MM.1S (cell line): ENCODE data around the gene MEGF11.

Experiments
- DNase-seq: peaks from one replicate; pipeline ENCODE4 v3.0.0-alpha.2; 2015
- H2AFZ ChIP-seq: fragments of 300-600 bp; sonication (generic); 2 replicates; pipeline ENCODE4 v1.6.0; 2016; ENCODE audit warnings: antibody characterized with exemption, low read length
- H3F3A ChIP-seq: fragments of 300-600 bp; sonication (generic); 2 replicates; pipeline ENCODE4 v1.6.1; 2016; ENCODE audit warnings: mild to moderate bottlenecking, antibody characterized with exemption, low read length, moderate library complexity, mixed read lengths; ENCODE audit not compliant: insufficient read depth
- H3K27ac ChIP-seq: fragments of 300-600 bp; sonication (generic); 2 replicates; pipeline ENCODE4 v1.5.1; 2016; ENCODE audit warnings: mild to moderate bottlenecking, low read length
- H3K27me3 ChIP-seq: fragments of 300-600 bp; sonication (generic); replicated peaks from 2 replicates; pipeline ENCODE4 v1.6.0; 2016; ENCODE audit warnings: low read length; ENCODE audit not compliant: insufficient read depth
- H3K36me3 ChIP-seq: fragments of 300-600 bp; sonication (generic); replicated peaks from 2 replicates; pipeline ENCODE4 v1.6.1; 2016; ENCODE audit warnings: mild to moderate bottlenecking, low read length, mixed read lengths; ENCODE audit not compliant: insufficient read depth
- H3K4me1 ChIP-seq: fragments of 300-600 bp; sonication (generic); 2 replicates; pipeline ENCODE4 v1.6.1; 2016; ENCODE audit warnings: low read length, mixed read lengths
- H3K4me2 ChIP-seq: fragments of 300-600 bp; sonication (generic); 2 replicates; pipeline ENCODE4 v1.6.0; 2016; ENCODE audit warnings: low read depth, low read length
- H3K4me3 ChIP-seq: fragments of 300-600 bp; sonication (generic); 2 replicates; pipeline ENCODE4 v1.5.1; 2016; ENCODE audit warnings: low read length, mixed read lengths
- H3K79me2 ChIP-seq: fragments of 300-600 bp; sonication (generic); 2 replicates; pipeline ENCODE4 v1.6.1; 2016; ENCODE audit warnings: mixed run types, low read length, mixed read lengths
- H3K9ac ChIP-seq: fragments of 300-600 bp; sonication (generic); 2 replicates; pipeline ENCODE4 v1.6.1; 2016; ENCODE audit warnings: low read length, mixed read lengths
- H3K9me2 ChIP-seq: fragments of 300-600 bp; sonication (generic); replicated peaks from 2 replicates; pipeline ENCODE4 v1.6.1; 2016; ENCODE audit warnings: mild to moderate bottlenecking, low read length, mixed read lengths; ENCODE audit not compliant: insufficient read depth
- H3K9me3 ChIP-seq: fragments of 300-600 bp; sonication (generic); replicated peaks from 2 replicates; pipeline ENCODE4 v1.6.1; 2016; ENCODE audit warnings: mild to moderate bottlenecking, low read length, mixed read lengths; ENCODE audit not compliant: insufficient read depth
- H4K20me1 ChIP-seq: fragments of 300-600 bp; sonication (generic); 2 replicates; pipeline ENCODE4 v1.6.1; 2016; ENCODE audit warnings: mild to moderate bottlenecking, low read length, moderate library complexity, mixed read lengths; ENCODE audit not compliant: insufficient read depth
- EZH2 ChIP-seq: fragments of 300-600 bp; sonication (generic); optimal IDR thresholded peaks from 2 replicates; pipeline ENCODE3; 2017; ENCODE audit warnings: low read depth, mild to moderate bottlenecking, antibody characterized with exemption, low read length, mixed read lengths
- EZH2phosphoT487 ChIP-seq: fragments of 300-600 bp; sonication (generic); IDR thresholded peaks from 2 replicates; pipeline ENCODE4 v1.6.1; 2018; ENCODE audit warnings: antibody characterized with exemption, low read length
- TF ChIP-seq, protein P1 (sequence below): fragments of 300-600 bp; sonication (generic); IDR thresholded peaks from 2 replicates; pipeline ENCODE4 v1.5.1; 2016; ENCODE audit warnings: antibody characterized with exemption, low read length, mixed read lengths

MEGF11 gene

DNA sequence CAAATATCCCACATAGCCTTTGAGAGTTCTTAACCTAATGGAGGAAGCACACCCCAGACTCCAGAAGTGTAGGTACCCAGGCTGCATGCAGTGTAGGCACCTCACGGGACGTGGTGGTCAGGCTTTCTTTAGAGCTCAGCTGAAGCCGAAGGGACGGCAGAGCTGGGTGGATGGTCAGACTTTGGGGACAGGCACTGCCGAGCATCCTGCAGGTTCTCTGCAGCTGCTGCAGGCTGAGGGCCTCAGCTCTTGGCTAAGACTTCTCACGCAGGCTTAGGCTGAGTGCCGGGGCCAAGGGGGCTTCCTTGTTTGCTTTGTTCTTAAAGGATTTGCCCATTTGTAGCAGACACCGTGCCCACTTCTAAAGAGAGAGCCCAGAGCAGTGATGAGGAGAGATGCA, 207.2 kb downstream of the MEGF11 start:
- no peak overlapping the region for H3K9ac ChIP-seq
- no peak overlapping the region for H3K4me3 ChIP-seq
- H3K4me1 ChIP-seq, result no peaks in the 10 kb centered on the region
- H3F3A ChIP-seq, result no peaks in the 10 kb centered on the region
- H3K4me2 ChIP-seq, result no peak overlapping the region
- no peak for DNase-seq
- no peaks in the 10 kb centered on the region for H4K20me1 ChIP-seq
- H3K27me3 ChIP-seq, result no peaks in the 10 kb centered on the region
- no peaks in the 10 kb centered on the region for H3K36me3 ChIP-seq
- no peaks in the 10 kb centered on the region for H3K79me2 ChIP-seq
- H3K27ac ChIP-seq, result no peak overlapping the region
- H3K9me2 ChIP-seq, result no peaks in the 10 kb centered on the region
- H2AFZ ChIP-seq, result no peak overlapping the region
- no peak for TF ChIP-seq EZH2
- TF ChIP-seq EZH2phosphoT487, result no peak
- TF ChIP-seq, protein P1, sequence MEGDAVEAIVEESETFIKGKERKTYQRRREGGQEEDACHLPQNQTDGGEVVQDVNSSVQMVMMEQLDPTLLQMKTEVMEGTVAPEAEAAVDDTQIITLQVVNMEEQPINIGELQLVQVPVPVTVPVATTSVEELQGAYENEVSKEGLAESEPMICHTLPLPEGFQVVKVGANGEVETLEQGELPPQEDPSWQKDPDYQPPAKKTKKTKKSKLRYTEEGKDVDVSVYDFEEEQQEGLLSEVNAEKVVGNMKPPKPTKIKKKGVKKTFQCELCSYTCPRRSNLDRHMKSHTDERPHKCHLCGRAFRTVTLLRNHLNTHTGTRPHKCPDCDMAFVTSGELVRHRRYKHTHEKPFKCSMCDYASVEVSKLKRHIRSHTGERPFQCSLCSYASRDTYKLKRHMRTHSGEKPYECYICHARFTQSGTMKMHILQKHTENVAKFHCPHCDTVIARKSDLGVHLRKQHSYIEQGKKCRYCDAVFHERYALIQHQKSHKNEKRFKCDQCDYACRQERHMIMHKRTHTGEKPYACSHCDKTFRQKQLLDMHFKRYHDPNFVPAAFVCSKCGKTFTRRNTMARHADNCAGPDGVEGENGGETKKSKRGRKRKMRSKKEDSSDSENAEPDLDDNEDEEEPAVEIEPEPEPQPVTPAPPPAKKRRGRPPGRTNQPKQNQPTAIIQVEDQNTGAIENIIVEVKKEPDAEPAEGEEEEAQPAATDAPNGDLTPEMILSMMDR, result no peak
- no peaks in the 10 kb centered on the region for H3K9me3 ChIP-seq

GRCh38 chr15:66045542-66045941, 208.0 kb downstream of the MEGF11 start:
- H3K79me2 ChIP-seq, result no peaks in the 10 kb centered on the region
- H3K9ac ChIP-seq, result no peak overlapping the region
- no peaks in the 10 kb centered on the region for H3K9me3 ChIP-seq
- H4K20me1 ChIP-seq, result no peaks in the 10 kb centered on the region
- no peak overlapping the region for H3K4me3 ChIP-seq
- H3F3A ChIP-seq, result no peaks in the 10 kb centered on the region
- no peaks in the 10 kb centered on the region for H3K9me2 ChIP-seq
- no peak overlapping the region for H2AFZ ChIP-seq
- no peaks in the 10 kb centered on the region for H3K4me1 ChIP-seq
- TF ChIP-seq, protein P1, result no peak
- TF ChIP-seq EZH2phosphoT487, result no peak
- TF ChIP-seq EZH2, result no peak
- no peak overlapping the region for H3K27ac ChIP-seq
- no peaks in the 10 kb centered on the region for H3K36me3 ChIP-seq
- H3K27me3 ChIP-seq, result no peaks in the 10 kb centered on the region
- no peak for DNase-seq
- no peak overlapping the region for H3K4me2 ChIP-seq

DNA sequence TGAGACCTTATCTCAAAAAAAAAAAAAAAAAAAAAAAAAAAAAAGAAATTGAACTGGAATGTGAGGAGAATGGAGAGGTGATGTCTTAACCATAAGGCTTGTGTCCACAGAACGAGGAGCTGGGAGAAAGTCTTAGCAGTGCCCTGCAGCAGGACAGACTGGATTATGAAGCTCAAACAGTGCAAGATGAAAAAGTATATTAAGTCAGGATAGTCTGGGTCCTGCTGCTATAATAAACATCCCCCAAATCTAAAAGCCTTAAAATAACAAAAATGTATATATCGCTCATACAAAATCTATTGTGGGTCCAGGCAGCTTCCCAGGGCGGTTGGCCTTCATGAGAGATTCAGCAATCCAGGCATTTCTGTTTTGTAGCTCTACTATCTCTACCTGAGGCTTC, 208.7 kb downstream of the MEGF11 start:
- Histone ChIP-seq H3F3A (no peaks in the 10 kb centered on the region), H4K20me1 (no peaks in the 10 kb centered on the region), H3K4me3 (no peak overlapping the region), H3K27ac (no peak overlapping the region), H3K4me1 (no peaks in the 10 kb centered on the region), H3K4me2 (no peak overlapping the region), H3K9me2 (no peaks in the 10 kb centered on the region), H3K79me2 (no peaks in the 10 kb centered on the region), H3K9me3 (no peaks in the 10 kb centered on the region), H2AFZ (no peak overlapping the region), H3K27me3 (no peaks in the 10 kb centered on the region), H3K9ac (no peak overlapping the region), H3K36me3 (no peaks in the 10 kb centered on the region)
- DNase-seq, result no peak
- TF ChIP-seq, protein P1, result no peak
- TF ChIP-seq EZH2phosphoT487 (no peak), EZH2 (no peak)
